Measurements from ENCODE around the gene C4A.

- TF ChIP-seq CTCF (tag by site-specific recombination; IDR thresholded peaks at IDR 0.05) (no peak), ZNF530 (tag by site-specific recombination; IDR thresholded peaks at IDR 0.05; ENCODE audit: low read depth) (no peak), BCL11A (tag by site-specific recombination; IDR thresholded peaks at IDR 0.05; ENCODE audit: low read depth) (no peak)
These were observed 16.2 kb upstream of the C4A start for GRCh38 chr6:31965700-31966099.

Data from HEK293 (cell line).